NCI-H1417 (cell line): Measurements from ENCODE around the gene PIKFYVE.
"Not testable (repeated sequence)": the region's sequence is repeated elsewhere in the genome, so short reads cannot be mapped to it uniquely, and the experiment has no call there.

Source experiments
- DNase-seq, 3 experiments: peaks; one replicate each; lab custom pipeline; 2025; lab: John Stamatoyannopoulos, UW

The PIKFYVE gene

DNA sequence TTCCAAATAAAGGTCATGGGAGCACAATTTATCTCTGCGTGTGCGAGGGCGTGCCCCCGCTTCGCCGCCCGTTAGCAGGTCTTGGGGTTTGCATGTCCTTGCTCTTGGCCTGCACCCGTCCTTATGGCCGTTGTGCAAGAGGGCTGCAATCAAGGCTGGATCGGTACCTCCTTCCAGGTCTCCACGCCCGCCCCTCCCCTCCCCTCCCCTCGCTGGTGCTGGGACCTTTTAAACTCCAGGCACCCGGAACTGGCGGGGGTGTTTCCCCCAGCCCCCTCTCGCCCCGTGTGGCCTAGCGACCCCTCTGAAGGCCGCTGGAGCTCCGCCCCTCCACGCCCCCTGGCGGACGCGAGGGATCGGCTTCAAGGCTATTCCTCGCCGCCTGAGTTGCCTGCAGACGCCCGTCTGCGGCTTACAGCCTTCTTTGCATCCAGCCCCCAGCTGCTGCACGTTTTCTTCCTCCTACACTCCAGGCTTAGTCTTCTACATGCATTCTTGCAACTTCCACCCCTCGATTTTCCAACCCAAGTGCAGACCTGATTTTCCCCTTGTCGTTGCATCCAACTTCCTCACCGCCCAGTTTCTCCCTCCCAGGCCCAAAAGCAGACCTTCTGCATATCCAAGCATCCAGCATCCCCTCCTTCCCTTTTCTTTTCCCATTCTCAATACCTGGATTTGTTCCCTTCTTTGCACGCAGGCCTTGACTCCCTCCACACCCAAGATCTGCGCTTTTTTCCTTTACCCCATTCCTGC lies 11.8 kb upstream of the PIKFYVE start:
- DNase-seq: peak; percentile 53 to 86 (median 81)

DNA sequence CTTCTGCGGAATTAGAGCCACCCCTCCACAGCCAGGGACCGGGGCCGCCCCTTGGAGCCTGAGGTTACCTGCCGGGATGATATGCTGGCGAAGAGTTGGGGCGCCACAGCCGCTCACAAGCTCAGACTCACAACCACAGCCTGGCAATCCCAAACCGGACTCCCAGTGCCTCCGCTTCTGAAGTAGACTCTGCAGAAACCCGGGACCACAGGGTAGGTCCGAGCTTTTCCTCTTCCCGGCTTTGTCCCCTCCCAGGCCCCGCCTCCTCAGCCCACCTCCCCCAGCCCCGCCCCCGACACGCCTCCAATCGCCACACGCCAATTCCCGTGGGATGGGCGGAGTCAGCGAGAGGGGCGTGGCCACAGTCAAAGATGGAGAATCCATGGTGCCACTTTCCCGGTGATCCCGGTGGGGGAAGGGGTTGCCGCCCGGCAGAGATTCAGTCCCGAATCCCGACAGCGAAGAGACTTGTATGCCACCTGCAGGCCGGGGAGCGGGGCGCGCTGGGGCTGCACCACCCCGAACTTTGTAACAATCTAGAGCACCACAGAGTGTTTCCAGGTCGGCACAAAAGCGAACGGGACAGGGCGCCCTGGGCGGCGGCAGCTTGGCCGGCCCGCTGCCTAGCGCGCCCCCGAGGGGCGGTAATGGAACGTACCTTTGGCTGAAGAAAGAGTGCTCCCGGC lies 11.0 kb upstream of the PIKFYVE start, which contains the start of gene IDH1:
IDH1 (minus strand) TSS at position 201 of the 686 bp plus-strand sequence. CDS start 3,520 bp downstream, outside the sequence.
- peak; percentile 92 to 97 (median 93) for DNase-seq

DNA sequence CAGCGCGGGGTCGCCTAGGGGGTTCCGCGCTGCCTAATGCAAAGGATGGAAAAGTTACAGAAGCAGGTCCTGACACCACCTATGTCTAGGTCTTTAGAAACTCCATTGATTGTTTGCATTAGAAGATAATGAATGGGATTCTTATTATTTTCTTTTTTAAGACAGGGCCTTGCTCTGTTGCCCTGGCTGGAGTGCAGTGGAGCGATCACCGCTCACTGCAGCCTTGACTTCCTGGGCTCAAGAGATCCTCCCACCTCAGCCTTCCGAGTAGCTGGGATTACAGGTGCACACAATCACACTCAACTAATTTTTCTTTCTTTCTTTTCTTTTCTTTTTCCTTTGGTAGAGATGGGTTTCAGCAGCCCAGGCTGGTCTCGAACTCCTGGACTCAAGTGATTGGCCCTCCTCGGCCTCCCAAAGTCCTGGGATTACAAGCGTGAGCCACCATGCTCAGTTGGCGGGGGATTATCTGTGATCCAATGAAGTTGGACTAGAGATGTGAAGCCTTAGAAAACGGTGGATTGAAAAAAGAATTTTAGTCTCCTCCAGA lies 10.4 kb upstream of the PIKFYVE start:
- DNase-seq: no peak

DNA sequence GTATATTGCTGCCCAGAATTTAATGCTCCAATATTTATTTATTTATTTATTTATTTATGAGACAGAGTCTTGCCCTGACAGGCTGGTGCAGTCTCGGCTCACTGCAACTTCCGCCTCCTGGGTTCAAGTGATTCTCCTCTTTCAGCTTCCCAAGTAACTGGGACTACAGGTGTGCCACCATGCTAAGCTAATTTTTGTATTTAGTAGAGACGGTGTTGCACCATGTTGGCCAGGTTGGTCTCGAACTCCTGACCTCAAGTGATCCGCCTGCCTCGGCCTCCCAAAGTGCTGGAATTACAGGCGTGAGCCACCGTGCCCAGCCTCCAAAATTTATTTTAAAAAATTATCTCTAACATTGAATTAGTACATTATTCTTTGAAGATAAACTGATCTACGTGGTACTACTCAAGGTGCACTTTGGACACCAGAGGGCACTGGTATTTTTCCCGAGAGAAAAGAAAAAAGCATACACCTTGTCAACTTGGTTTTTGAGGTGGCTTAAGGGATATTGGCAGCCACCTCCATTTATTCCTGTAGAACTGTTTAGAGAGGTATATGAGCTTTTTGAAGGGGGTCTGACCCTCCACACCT lies 9.8 kb upstream of the PIKFYVE start:
- DNase-seq: peak in 1 of 3 experiments; percentile 11

DNA sequence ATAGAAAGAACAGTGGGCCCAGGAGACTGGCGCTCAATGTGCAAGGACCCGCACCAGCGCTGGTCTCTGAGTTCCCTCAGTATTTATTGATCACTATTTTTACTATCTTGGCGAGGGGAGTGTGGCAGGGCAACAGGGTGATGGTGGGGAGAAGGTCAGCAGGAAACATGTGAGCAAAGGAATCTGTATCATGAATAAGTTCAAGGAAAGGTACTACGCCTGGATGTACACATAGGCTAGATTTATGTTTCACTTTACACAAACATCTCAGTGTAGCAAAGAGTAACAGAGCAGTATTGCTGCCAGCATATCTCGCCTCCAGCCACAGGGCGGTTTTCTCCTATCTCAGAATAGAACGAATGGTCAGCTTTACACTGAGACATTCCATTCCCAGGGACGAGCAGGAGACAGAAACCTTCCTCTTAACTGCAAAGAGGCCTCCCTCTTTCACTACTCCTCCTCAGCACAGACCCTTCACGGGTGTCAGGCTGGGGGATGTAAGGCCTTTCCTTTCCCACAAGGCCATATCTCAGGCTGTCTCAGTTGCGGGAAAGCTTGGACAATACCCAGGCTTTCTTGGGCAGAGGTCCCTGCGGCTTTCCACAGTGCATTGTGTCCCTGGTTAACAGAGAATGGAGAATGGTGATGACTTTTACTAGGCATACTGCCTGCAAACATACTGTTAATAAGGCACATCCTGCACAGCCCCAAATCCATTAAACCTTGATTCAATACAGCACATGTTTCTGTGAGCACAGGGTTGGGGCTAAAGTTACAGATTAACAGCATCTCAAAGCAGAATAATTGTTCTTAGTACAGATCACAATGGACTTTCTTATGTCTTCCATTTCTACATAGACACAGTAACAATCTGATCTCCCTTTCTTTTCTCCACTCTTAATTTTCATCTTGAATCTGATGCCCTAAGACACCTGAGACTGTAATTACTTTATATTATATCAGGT lies 8.9 kb upstream of the PIKFYVE start:
- not testable (repeated sequence) for DNase-seq

DNA sequence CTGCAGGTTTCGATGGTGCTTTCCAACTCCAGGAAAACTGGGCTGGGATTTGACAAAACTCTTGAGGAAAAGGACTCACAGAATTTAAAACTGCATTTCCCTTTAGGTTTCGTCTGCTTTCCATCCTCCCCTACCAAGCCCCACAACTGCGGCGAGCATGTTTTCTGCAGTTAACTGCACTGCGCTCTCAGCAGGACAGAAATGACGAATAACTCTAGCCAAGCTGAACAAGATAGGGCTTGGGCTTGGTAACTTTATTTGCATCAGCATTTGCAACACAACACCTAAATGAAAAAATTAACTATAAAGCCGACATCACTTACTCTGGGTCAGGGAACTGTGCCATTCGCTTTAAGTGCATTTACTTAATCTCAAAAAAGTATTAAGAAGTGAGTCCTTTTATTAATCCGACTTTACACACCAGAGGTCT lies 669 bp upstream of the PIKFYVE start:
- peak in 2 of 3 experiments; percentile 71 to 83 for DNase-seq

DNA sequence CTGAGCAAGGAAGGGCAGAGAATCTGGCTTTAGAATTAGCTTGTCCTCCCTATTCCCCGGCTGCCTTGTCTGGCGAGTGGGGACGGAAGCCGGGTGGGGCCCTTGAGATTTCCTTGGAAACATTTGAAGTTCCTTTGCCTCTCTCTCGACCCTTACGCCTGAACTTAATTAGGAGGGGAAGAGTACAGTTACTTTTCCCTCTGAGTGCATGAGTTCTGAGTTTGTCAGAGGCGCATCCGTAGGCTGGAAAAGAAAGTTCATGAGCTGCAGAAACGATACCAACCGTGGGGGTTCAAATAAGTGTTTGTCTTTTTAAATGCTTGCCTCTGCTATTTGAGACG lies 468 bp downstream of the PIKFYVE start:
- DNase-seq: no peak

DNA sequence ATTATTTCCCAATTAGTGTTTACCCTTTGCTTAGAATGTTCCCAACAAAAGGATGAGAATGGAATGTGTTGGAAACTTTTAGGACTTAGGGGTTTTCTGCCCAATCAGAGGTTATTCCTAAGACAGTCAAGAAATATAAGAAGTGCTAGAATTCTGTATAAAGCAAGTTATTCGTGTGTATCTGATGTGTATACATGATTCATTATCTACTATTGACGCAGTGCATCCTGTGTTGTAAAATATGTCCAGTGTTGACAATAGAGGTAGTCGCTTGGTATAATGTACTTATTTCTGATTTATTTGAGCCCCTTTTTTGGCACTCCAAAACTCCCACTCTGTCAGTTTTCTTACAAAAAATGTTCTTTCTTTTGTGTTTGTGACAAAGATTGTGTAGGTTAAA lies 881 bp downstream of the PIKFYVE start:
- no peak for DNase-seq

DNA sequence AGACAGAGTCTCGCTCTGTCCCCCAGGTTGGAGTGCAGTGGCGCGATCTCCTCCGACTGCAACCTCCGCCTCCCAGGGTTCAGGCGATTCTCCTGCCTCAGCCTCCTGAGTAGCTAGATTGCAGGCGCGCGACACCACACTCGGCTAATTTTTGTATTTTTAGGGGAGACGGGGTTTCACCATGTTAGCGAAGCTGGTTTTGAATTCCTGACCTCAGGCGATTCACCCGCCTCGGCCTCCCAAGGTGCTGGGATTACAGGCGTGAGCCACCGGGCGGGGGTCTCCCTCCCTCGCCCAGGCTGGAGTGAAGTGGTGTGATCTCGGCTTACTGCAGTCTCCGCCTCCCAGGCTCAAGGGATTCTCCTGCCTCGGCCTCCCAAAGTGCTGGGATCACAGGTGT lies 1.5 kb downstream of the PIKFYVE start:
- DNase-seq: not testable (repeated sequence)

DNA sequence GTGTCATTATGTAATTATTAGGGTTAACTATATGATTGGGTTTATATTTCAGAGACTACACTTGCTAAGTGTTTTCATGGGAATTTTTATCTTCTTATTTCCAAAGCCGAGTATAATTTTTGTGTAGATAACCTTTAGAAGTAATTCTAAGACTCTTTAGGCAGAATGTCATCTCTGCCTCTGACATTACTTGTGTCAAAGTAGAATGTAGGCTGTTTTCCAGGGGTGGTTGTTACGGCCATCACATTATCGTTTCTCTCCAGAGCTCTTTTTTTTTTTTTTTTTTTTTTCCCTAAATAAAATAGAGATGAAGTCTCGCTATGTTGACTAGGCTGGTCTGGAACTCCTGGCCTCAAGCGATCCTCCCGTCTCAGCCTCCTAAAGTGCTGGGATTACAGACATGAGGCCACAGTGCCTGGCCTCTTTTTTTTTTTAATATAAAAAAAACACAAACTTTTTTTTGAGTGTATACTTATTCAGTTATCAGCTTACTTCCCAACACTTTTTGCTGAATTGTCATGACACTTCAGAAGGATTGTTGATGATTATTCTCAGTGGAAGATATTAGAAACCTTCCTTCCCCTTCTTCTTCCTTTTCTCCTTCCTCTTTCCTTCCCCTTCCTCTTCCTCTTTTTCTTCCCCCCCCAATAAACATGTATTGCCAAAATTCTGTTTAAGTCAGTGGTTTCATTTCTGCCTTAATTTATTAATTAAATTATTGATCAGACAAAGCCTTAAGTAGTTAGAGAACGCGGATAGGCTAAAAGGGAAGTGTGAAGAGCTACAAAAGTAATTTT lies 2.3 kb downstream of the PIKFYVE start:
- DNase-seq: no peak

DNA sequence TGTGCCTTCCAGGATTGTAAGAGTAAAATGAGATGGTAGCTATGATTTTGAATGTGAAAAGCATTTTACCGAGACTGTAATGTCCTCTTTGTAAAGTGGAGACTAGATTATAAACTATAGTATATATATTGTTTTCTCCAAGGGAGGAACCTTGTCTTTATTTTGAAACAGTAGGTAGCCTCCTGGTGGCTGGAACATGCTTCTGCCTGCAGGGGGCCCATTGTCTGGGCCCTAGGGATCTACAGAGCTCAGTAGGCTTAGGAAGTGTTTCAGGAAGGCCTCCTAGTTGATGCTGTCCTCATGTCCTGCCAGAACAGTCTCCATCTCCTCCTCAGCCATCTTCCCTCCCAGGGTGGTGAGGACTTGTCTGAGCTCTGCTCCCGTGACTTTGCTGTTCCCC lies 3.0 kb downstream of the PIKFYVE start:
- no peak for DNase-seq

DNA sequence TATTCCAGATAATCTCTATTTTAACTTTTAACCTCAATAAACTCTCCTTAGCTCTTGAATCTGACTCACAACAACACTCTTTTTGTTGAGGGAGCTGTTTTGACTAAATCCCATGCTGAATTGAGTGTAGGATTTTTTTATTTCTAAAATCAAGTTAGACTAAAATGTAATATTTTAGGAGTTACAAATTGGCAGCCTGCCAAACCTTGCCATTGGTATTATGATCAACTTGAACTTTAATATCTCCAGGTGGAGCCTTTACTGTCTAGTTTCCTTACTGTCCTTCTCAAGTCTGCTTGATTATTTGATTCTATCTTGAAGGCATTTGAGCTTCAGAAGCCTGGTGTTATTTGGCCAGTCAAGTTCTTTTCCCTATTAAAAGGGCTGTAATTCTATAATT lies 8.7 kb downstream of the PIKFYVE start:
- DNase-seq: peak in 1 of 3 experiments; percentile 3

DNA sequence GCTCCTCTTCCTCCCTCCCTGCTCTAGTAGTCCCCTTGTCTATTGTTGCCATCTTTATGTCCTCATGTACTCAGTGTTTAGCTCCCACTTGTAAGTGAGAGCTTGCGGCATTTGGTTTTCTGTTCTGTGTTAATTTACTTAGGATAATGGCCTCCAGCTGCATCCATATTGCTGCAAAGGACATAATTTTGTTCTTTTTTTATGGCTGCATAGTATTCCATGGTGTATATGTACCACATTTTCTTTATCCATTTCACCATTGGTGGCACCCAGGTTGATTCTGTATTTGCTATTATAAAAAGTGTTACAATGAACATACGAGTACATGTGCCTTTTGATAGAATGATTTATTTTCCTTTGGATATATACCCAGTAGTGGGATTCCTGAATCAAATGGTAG lies 12.5 kb downstream of the PIKFYVE start:
- DNase-seq: no peak

DNA sequence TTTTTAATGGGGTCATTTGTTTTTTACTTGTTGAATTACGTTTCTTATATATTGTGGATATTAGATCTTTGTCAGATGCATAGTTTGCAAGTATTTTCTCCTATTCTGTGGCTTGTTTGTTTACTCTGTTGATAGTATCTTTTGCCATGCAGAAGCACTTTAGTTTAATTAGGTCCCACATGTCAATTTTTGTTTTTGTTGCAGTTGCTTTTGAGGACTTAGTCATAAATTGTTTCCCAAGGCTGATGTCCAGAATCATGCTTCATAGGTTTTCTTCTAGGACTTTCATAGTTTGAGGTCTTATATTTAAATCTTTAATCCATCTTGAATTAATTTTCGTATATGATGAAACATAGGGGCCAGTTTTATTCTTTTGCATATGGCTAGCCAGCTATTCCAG lies 13.2 kb downstream of the PIKFYVE start:
- DNase-seq: no peak

DNA sequence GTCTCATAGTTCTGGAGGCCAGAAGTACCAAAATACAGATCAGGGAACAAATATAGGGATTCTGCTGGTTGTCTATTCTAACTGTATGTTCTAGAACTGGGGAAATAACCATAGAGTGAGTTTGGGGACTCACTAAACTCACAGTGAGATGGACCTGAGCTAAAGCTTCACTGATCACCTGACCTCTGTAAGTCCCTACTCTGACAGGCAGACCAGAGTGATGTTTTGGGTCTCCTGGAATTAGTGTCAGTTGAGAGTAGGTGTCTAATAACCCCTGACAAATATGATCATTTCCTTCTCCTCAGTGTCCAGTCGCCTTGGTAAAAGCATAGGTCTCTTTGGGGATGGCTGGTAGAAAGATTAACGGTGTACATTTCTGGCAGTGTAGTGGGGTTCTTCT lies 14.2 kb downstream of the PIKFYVE start:
- DNase-seq: no peak

DNA sequence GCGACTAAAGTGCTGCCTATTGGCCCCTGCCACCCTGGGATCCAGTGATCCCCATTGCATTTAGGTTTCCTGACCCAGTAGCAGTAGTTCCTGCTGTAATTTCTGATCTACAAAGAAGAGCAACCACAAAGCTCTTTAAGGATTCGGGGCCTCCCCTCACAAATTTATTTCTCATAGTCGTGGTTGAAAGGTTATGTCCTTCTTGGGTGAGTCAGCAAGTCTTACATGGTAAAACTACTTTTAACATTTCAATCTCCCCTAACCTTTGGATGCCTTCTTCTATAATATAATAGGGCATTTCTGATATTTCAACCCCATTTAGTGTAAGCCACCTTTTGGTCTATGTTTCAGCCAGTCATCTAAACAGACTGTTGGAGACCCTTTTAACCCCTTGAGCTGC lies 14.9 kb downstream of the PIKFYVE start:
- no peak for DNase-seq

DNA sequence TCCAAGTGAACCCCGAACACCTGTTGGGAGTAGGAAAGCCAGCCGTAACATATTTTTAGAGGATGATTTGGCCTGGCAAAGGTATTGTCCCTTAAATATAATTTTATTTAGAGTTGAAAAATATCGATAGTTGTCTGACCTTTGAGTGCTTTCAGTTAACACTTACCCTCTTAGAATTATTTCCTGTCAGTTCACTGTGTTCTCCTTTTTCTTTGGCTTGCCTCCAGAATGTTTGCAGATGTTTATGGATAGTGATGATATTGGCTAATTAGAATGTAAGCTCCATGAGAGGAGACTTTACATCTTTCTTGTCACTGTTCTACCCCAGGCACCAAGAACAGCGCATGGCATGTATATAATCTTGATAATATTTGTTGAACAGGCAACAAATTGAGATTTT lies 19.8 kb downstream of the PIKFYVE start:
- DNase-seq: no peak

DNA sequence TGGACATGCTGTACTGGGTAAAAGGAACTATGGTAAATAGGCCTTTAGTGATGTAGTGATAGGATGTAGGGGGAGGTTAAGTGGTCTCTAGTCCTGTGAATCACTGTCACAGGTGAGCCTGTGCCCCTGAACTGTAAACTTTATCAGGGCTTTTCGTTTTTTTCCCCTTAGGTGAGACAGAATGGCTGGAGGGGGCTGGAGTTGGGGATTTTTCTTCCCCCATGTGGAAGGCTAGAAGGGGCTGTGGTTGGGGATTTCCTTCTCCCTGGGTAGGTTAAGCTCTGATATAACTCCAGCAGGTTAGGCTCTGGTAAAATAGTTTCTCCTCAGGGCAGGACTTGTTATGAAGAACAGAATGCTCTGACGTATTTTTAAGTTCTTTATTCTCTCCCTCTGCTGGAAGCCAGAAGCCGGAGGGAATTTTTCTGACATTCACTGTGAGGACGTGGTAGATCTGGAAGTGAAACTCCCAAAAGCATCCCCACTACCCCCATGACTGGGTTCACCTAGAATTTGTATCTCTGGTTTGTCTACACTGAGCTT lies 28.5 kb downstream of the PIKFYVE start:
- DNase-seq: no peak

DNA sequence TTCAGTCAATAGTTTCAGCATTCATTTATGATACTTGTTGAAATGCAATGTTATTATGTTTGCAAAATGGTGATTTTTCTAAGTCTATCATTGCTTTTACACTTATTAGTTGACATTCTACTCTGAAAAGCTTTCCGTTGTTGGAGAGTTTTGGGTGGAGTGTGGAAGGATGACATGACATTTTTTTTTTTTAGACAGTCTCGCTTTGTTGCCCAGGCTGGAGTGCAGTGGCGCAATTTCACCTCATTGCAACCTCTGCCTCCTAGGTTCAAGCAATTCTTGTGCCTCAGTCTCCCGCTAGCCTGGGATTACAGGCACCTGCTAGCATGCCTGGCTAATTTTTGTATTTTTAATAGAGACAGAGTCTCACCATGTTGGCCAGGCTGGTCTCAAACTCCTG lies 29.8 kb downstream of the PIKFYVE start:
- no peak for DNase-seq

DNA sequence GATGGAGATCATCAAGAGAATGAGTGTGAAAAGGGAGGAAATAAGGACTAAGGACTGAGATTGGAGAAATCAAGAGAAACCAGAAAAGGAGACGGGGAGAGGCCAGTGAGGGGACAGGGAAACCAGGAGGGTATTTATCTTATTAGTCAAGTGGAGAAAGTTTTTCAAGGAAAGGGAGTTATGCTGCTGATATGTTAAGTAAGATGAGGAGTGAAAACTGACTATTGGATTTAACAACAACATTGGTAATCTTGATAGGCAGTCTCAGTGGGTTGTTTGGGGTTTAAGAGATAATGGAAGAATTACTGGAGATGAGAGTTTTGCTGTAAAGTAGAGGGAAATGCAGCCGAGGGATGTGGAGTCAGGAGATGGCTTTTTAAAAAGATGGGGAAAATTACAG lies 30.6 kb downstream of the PIKFYVE start:
- no peak for DNase-seq

DNA sequence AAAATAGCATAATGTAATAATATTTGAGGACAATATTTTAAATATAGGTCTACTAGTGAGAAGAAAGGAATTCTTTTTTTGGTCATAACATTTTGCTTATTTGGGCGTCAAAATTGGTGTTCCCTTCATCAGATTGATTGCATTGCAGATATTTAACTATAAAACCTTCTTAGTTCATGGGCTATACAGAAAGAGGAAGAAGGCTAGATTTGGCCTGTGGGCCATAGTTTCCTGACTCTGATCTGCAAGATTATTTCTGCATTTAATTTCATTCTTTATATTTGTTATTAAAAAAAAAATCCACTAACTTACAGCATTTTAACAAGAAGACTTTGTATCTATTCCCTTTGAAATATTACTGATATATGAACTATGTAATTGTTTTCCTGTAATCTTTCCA lies 31.9 kb downstream of the PIKFYVE start:
- no peak for DNase-seq
